CD14-positive monocyte (primary cell): Measurements from ENCODE around the gene DCAF6. TPM values are rescaled to one million over a fixed set of nuclear protein-coding genes. Genes with fewer than 3 reads are reported as not detected.

Experiments used
- DNase-seq, 3 donors: peaks; one replicate each; pipeline ENCODE4 v3.0.0-alpha.2; 2011 to 2022
- H2AFZ ChIP-seq: 2 replicates; pipeline ENCODE4 v1.6.0; 2012; ENCODE audit warnings: mild to moderate bottlenecking, low read depth, low read length, inconsistent platforms; ENCODE audit not compliant: insufficient read depth, poor library complexity, severe bottlenecking
- H3K27ac ChIP-seq, 2 donors: 1 replicate in 1 of 2; 2 replicates in 1 of 2; pipeline ENCODE4 v1.5.1; 2012 to 2013; ENCODE audit warnings: low read length in 2 of 2, control low read depth in 1 of 2, inconsistent platforms in 1 of 2, low read depth in 1 of 2, mild to moderate bottlenecking in 1 of 2
- H3K27me3 ChIP-seq, 2 donors: one replicate each; pipeline versions ENCODE4 v1.6.0 to v1.6.1; 2011 to 2013; ENCODE audit warnings: low read length in 2 of 2; ENCODE audit not compliant: control insufficient read depth in 2 of 2, insufficient read depth in 2 of 2
- H3K36me3 ChIP-seq, 2 donors: replicated peaks in 1 of 2; 1 replicate in 1 of 2; 2 replicates in 1 of 2; pipeline versions ENCODE4 v1.5.1 to v1.6.1; 2012 to 2013; ENCODE audit warnings: low read length in 2 of 2, control low read depth in 1 of 2, inconsistent platforms in 1 of 2, mild to moderate bottlenecking in 1 of 2; ENCODE audit not compliant: insufficient read depth in 2 of 2, control insufficient read depth in 1 of 2
- H3K4me1 ChIP-seq, 2 donors: 1 replicate in 1 of 2; 2 replicates in 1 of 2; pipeline versions ENCODE4 v1.5.1 to v1.6.1; 2012 to 2013; ENCODE audit warnings: low read length in 2 of 2, control low read depth in 1 of 2, inconsistent platforms in 1 of 2, mild to moderate bottlenecking in 1 of 2, moderate library complexity in 1 of 2; ENCODE audit not compliant: insufficient read depth in 2 of 2, control insufficient read depth in 1 of 2
- H3K4me2 ChIP-seq: replicated peaks from 2 replicates; pipeline ENCODE3; 2012; ENCODE audit warnings: low read length, moderate library complexity, mild to moderate bottlenecking; ENCODE audit not compliant: poor library complexity, severe bottlenecking; ENCODE audit errors: extremely low read depth
- H3K4me3 ChIP-seq, 3 experiments: fragments of 200-600 bp in 1 of 3; sonication (generic) in 1 of 3; replicated peaks in 1 of 3; 1 replicate in 2 of 3; 2 replicates in 1 of 3; pipeline ENCODE4 v1.5.1; 2011 to 2013; ENCODE audit warnings: low read length in 3 of 3, mild to moderate bottlenecking in 3 of 3, control low read depth in 2 of 3, low read depth in 2 of 3, inconsistent platforms in 1 of 3, moderate library complexity in 1 of 3
- H3K79me2 ChIP-seq: 2 replicates; pipeline ENCODE4 v1.6.0; 2012; ENCODE audit warnings: mild to moderate bottlenecking, control low read depth, inconsistent platforms, low read length, moderate library complexity; ENCODE audit not compliant: insufficient read depth
- H3K9ac ChIP-seq: 2 replicates; pipeline ENCODE4 v1.6.0; 2017; ENCODE audit warnings: low read length, mild to moderate bottlenecking; ENCODE audit not compliant: insufficient read depth, poor library complexity, severe bottlenecking
- H3K9me3 ChIP-seq, 2 donors: replicated peaks in 1 of 2; 1 replicate in 1 of 2; 2 replicates in 1 of 2; pipeline versions ENCODE4 v1.5.1 to v1.6.1; 2012 to 2013; ENCODE audit warnings: low read length in 2 of 2, control low read depth in 1 of 2; ENCODE audit not compliant: control insufficient read depth in 1 of 2, insufficient read depth in 1 of 2
- H4K20me1 ChIP-seq: 2 replicates; pipeline ENCODE4 v1.6.0; 2012; ENCODE audit warnings: mild to moderate bottlenecking, low read length, control low read depth, moderate library complexity; ENCODE audit not compliant: insufficient read depth
- H3K27ac Mint-ChIP-seq, 7 donors: one replicate each; pipeline ENCODE4 v1.8.0; 2020; ENCODE audit warnings: mild to moderate bottlenecking in 7 of 7, mixed read lengths in 7 of 7, moderate library complexity in 6 of 7, inconsistent platforms in 2 of 7
- H3K27me3 Mint-ChIP-seq, 3 donors: one replicate each; pipeline ENCODE4 v1.8.0; 2021 to 2022; ENCODE audit warnings: low read depth in 3 of 3, mild to moderate bottlenecking in 3 of 3, mixed read lengths in 3 of 3, moderate library complexity in 3 of 3, inconsistent platforms in 1 of 3
- H3K36me3 Mint-ChIP-seq, 2 donors: one replicate each; pipeline ENCODE4 v1.8.0; 2020; ENCODE audit warnings: mixed read lengths in 2 of 2, inconsistent platforms in 1 of 2, mild to moderate bottlenecking in 1 of 2
- H3K4me1 Mint-ChIP-seq: one replicate; pipeline ENCODE4 v1.8.0; 2020; ENCODE audit warnings: mild to moderate bottlenecking, mixed read lengths
- H3K4me3 Mint-ChIP-seq, 2 donors: one replicate each; pipeline ENCODE4 v1.8.0; 2020; ENCODE audit warnings: mild to moderate bottlenecking in 2 of 2, mixed read lengths in 2 of 2, moderate library complexity in 1 of 2
- H3K9me3 Mint-ChIP-seq, 7 donors: one replicate each; pipeline ENCODE4 v1.8.0; 2020 to 2022; ENCODE audit warnings: mixed read lengths in 7 of 7, mild to moderate bottlenecking in 6 of 7, moderate library complexity in 6 of 7, inconsistent platforms in 2 of 7
- CTCF ChIP-seq: fragments of 200-600 bp; IDR thresholded peaks from one replicate; pipeline ENCODE4 v1.8.0; 2022; ENCODE audit warnings: antibody characterized with exemption, mild to moderate bottlenecking
- WGBS: methylation state at CpG from one replicate; pipeline ENCODE4 v1.1.5; 2013; ENCODE audit warnings: missing lambda C conversion rate; ENCODE audit not compliant: insufficient coverage; 5-methylcytosine and 5-hydroxymethylcytosine counted together
- intact Hi-C, 2 donors: fragments of 100-400 bp; cut with micrococcal nuclease; formaldehyde crosslinking; loops; one replicate each; pipeline versions ENCODE4 v1.15.0 to v1.15.1; 2023
- polyA plus RNA-seq, 3 donors: library from polyadenylated mRNA; depleted of rRNA in 1 of 3; unstranded in 2 of 3; stranded (reverse) in 1 of 3; fragments of 300-500 nt in 2 of 3; fragments of >200 nt in 1 of 3; fragmentation: Illumina TruSeq in 2 of 3; gene quantifications; 1 replicate in 2 of 3; 2 replicates in 1 of 3; pipeline ENCODE4 v1.2.3, GENCODE V29; 2012 to 2021

DCAF6 gene
- polyA plus RNA-seq, 3 donors: 11.8 to 16.1 (median 11.9) TPM

DNA sequence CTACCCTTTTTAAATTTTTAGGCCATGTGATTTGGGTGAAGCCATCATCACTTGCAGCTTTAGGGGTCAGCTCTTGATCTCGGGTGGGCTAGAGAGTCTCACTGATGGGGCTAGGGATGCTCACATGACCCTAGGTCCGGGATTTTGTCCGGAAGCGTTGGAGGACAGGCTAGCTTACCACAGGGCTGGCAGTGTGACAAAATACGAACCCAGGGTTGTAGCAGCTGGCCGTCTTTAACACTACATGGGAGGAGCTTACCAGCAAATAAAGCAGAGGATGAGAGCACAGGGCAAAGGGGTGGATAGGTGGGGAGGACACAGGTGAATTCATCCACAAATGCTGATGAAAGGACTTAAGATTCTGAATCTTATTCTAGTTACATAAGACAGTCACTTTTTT is 178.4 kb downstream of the DCAF6 start:
- Mint-ChIP-seq H3K27ac (no peak overlapping the region), H3K36me3 (no peaks in the 10 kb centered on the region), H3K4me1 (peaks cover 11% of the 10 kb centered on the region), H3K27me3 (peaks cover 0 to 3% (median 0%) of the 10 kb centered on the region in 3 donors), H3K9me3 (peaks cover 4 to 14% (median 9%) of the 10 kb centered on the region in 7 donors), H3K4me3 (no peak overlapping the region)
- Histone ChIP-seq H3K79me2 (no peaks in the 10 kb centered on the region), H4K20me1 (no peaks in the 10 kb centered on the region), H3K4me2 (no peak overlapping the region), H3K9ac (no peak overlapping the region), H3K4me1 (peaks cover 5 to 12% of the 10 kb centered on the region in 2 donors), H3K27me3 (no peaks in the 10 kb centered on the region), H2AFZ (no peak overlapping the region), H3K36me3 (no peaks in the 10 kb centered on the region), H3K4me3 (no peak overlapping the region), H3K27ac (no peak overlapping the region), H3K9me3 (peaks cover 0 to 4% of the 10 kb centered on the region in 2 donors)
- intact Hi-C loops: no loop called here
- no peak for DNase-seq
- 91% methylated on average over 6 of the region's 6 CpGs for WGBS
- TF ChIP-seq CTCF: no peak

DNA sequence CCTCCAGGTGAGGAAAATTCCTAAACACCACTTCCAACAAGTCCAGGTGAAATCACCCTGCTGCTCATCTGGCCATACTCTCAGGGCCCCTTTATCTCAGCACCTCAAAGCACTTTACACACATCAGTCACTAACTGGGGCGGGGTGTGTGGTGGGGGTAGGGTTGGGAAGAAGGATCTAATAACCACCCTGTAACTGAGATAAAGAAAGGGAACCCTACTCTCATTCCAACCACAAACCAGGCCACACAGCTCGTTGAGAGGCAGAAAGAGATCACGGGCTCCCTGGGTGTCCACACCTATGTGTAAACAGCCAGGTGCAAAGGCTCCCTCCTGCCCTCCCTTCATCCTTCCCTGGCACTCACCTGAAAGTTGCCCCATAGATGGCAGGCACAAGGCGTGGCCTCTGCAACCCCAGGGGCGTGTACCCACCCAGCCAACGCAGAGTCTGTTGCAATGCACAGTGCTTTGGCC is 179.9 kb downstream of the DCAF6 start:
- no peak for DNase-seq
- no peak overlapping the region for H3K4me2 ChIP-seq
- H3K27me3 Mint-ChIP-seq: peaks cover 0 to 3% (median 0%) of the 10 kb centered on the region in 3 donors
- no peaks in the 10 kb centered on the region for H3K36me3 ChIP-seq
- H3K27ac Mint-ChIP-seq: no peak overlapping the region
- H3K27me3 ChIP-seq: no peaks in the 10 kb centered on the region
- H3K36me3 Mint-ChIP-seq: no peaks in the 10 kb centered on the region
- WGBS: 85% methylated on average over 4 of the region's 6 CpGs
- H3K9me3 ChIP-seq: peaks cover 0 to 8% of the 10 kb centered on the region in 2 donors
- no peak overlapping the region for H3K4me3 Mint-ChIP-seq
- no peak overlapping the region for H2AFZ ChIP-seq
- no peak overlapping the region for H3K9ac ChIP-seq
- H3K4me3 ChIP-seq: no peak overlapping the region
- H3K9me3 Mint-ChIP-seq: peaks cover 2 to 16% (median 13%) of the 10 kb centered on the region in 7 donors
- H4K20me1 ChIP-seq: no peaks in the 10 kb centered on the region
- H3K4me1 ChIP-seq: peaks cover under 1% of the 10 kb centered on the region in 2 donors
- TF ChIP-seq CTCF: no peak
- H3K27ac ChIP-seq: no peak overlapping the region
- peaks cover 1% of the 10 kb centered on the region for H3K4me1 Mint-ChIP-seq
- intact Hi-C loops: no loop called here
- H3K79me2 ChIP-seq: no peaks in the 10 kb centered on the region
